HPDE6-E6E7 (cell line): ENCODE results near the gene RASA2.
"Not testable (repeated sequence)": the region's sequence is repeated elsewhere in the genome, so short reads cannot be mapped to it uniquely, and the experiment has no call there.

Experiments used
- DNase-seq: peaks from one replicate; pipeline ENCODE4 v3.0.0; 2011; ENCODE audit warnings: missing footprints; ENCODE audit errors: extremely low spot score

The RASA2 gene

DNA sequence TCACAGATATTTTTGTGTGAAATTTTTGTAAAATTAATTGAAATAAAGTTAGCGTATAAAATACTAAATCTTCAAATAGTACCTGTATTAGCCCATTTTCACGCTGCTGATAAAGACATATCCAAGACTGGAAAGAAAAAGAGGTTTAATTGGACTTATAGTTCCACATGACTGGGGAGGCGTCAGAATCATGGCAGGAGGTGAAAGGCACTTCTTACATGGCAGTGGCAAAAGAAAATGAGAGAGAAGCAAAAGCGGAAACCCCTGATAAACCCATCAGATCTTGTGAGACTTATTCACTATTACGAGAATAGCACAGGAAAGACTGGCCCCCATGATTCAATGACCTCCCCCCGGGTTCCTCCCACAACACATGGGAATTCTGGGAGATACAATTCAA, 49.2 kb downstream of the RASA2 start:
- DNase-seq, result not testable (repeated sequence)

DNA sequence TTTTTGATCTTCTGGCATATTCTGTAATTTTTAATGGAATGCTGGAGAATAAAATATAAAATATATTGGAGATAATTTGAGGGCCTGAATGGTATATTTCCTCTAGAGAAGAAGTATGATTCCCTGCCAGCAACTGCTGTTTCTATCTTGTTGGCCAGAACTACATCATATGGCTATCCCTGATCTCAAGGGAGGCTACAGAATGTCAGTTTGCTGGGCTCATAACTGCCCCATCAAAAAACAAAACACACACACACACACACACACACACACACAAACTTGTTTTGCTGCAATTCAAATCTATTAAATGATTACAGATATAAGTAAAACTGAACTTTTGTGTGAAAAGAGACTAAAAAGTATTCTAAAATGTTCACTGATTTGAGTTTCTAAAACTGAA, 51.0 kb downstream of the RASA2 start:
- no peak for DNase-seq

DNA sequence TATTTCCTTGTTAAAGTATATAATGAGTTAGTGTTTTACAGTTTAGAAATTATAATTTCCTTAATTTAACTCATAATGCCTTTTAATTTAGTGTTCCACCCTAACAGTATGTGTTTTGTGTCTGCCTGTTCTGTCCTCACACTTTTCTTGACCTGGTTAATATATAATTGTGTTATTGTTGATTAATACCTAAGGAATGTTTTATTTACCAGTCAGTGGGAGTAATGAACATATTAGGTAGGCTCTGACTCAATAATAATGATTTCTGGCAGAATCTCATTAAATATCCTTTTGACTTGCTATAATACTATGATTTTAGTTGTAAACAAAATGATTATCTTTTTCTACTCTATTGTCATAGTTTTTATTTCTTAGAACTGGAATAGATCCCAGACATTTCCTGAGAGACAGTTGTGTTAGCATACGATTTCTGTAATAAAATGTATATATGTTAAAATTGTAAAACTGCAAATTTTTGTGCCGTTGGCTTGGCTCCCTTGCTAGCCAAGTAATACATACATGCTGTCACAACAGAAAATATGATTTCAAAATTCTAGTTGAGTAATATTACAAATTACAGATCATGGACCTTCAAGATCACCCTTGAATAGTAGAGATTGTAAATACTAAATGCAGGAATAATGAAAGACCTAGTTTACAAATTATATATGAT, 51.9 kb downstream of the RASA2 start:
- no peak for DNase-seq

DNA sequence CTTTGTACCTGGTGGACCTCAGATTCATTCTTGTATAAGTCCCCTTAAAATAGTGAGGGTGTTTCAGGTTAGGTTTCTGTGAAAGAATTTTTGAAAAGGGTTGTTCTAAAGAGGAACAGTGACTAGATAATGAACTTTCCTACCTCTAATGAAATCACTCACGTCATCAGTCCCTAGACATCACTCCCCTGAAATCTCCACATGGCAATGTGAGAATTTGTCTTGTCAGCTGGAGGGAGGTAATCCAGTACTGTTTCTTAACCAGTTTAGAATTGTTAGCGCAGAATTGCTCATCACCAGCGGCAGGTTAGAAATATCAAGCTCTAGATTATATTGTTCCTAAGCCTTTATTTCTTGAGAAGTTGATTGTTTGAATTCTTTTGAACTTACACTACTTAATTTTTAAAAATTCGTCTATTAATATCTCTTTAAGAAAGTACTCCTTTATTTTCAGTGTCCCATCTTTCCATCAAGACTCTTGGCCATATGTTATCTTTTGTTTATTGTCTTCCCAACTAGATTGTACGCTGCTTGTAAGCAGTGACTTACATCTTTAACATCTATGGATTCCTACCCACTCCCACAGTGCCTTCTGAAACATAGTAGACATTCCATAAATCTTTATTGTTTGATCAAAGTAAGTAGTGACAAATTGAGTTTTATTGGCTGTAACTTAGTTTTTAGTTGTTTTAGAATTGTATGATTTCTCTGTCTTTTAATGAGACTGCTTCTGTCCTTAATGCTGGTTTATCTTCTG, 52.8 kb downstream of the RASA2 start:
- DNase-seq, result no peak

DNA sequence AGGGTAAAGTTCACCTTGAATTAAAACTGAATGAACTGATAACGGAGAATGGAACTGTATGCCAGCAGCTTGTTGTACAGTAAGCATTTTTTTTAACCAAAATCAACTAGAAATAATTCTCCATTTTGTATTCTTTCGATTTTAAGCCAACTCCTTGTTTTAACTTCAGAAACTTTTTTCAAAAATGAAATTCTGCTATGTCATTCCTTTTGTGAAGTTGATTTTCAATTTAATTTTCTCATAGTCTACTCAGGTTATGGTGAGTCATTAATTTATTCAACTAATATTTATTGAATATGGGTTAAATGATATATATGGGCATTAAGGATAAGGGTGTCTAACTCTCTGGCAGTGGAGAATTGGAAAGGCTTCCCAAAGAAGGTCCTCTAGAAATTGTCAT, 53.7 kb downstream of the RASA2 start:
- no peak for DNase-seq

DNA sequence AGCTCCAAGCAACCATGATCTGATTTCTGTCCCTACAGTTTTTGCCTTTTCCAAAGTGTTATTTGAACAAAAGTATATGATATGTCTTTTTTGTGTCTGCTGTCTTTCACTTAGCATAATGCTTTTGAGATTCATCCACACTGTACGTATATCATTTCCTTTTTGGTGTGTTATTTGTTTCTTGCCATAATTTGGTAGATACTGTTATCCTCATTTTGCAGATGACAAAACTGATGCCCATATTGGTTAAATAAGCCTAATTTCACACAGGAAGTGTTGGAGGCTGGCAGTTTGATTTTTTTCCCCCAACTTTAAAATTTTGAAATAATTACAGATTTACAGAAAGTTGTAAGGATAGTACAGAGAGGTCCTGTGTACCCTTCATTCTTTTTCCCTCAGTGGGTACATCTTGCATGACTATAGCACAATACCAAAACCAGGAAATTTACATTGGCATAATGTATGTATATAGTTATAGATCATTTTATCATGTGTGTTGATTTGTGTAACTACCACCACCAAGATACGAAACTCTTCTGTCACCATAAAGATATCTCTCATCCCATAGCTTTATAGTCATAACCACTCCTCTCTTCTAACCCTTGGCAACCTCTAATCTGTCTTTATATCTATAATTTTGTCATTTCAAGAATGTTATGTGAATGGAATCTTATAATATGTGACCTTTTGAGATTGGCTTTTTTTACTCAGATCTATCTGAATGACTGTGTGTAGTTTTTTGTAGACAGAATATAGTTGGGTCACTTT, 55.6 kb downstream of the RASA2 start:
- no peak for DNase-seq

DNA sequence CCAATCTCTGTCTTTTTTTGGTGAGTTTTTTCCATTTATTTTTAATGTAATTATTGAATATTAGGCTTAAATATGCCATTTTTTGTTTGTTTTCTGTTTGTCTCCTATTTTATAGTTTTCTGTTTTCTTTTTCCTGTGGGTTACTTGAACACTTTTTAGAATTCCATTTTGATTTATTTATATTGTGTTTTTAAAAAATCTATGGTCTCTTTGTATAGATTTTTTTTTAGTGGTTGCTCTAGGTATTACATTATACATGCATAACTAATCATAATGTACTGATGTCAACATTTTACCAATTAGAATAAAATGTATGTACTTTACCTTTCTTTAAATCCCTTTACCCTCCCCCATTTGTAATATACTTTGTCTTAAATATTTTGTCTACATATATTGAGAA, 56.2 kb downstream of the RASA2 start:
- no peak for DNase-seq

DNA sequence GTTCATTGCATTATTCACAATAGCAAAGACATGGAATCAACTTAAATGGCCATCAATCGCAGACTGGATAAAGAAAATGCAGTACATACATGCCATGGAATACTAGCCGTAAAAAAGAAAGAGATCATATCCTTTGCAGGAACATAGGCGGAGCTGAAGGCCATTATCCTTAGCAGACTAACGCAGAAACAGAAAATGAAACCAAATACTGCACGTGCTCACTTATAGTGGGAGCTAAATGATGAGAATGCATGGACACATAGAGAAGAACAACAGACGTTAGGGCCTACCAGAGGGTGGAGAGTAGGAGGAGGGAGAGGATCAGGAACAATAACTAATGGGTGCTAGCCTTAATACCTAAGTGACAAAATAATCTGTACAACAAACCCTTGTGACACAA, 57.9 kb downstream of the RASA2 start:
- no peak for DNase-seq

DNA sequence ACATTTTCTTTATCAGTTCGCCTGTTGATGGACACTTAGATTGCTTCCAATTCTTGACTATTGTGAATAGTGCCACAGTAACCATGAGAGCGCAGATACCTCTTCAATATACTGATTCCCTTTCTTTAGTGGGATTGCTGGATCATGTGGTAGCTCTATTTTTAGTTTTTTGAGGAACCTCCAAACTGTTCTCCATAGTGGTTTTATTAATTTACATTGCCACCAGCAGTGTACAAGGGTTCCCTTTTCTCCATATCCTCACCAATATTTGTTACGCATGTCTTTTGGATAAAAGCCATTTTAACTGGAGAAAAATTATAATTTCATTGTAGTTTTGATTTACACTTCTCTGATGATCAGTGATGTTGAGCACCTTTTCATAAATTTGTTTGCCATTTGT, 59.3 kb downstream of the RASA2 start:
- DNase-seq, result no peak

DNA sequence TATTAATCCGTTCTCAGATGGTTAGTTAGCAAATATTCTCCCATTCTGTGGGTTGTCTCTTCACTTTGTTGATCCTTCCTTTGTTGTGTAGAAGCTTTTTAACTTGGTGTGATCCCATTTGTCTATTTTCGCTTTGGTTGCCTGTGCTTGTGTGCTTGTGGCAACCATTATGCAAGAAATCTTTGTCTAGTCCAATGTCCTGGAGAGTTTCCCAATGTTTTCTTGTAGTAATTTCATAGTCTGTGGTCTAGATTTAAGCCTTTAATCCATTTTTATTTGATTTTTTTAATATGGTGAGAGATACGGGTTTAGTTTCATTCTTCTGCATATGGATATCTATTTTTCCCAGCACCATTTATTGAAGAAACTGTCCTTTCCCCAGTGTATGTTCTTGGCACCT, 59.8 kb downstream of the RASA2 start:
- DNase-seq, result no peak

DNA sequence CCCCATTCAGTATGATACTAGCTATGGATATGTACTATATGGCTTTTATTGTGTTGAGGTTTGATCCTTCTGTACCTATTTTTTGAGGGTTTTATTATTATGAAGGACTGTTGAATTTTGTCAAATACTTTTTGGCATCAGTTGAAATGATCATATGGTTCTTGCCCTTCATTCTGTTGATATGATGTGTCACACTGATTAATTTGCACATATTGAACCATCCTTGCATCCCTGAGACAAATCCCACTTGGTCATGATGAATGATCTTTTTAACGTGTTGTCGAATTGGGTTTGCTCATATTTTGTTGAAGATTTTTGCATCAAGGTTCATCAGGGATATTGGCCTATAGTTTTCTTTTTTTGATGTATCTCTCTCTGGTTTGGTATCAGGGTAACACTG, 61.0 kb downstream of the RASA2 start:
- DNase-seq, result no peak

DNA sequence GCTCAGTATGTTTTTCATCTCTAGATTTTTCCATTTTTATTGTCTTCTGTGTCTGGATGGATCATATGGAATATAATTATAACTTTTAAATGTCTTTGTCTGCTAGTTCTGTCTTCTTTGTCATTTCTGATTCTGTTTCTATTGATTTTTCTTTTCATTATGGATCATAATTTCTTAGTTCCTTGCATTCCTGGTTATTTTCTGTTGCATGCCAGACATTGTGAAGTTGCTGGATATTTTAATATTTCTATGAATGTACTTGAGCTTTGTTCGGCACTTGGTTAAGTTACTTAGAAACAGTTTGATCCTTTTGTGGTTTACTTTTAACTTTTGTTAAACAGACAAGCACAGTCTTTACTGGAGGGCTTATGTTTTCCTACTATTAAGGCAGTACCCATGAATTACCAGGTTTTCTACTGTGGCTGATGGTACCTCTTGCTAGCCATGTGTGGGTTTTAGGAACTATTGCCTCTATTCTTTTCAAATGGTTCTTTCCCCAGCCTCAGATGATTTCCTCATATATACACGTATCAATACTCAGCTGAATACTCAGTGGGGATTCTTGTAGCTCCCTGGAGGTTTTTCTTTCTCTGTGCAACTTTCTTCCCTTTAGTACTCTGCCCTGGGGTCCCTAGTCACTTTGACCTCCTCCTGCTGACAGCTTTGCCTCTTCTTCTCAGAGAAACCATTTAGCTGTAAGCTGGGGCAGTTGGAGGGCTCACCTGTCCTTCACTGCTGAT, 64.3 kb downstream of the RASA2 start:
- no peak for DNase-seq

DNA sequence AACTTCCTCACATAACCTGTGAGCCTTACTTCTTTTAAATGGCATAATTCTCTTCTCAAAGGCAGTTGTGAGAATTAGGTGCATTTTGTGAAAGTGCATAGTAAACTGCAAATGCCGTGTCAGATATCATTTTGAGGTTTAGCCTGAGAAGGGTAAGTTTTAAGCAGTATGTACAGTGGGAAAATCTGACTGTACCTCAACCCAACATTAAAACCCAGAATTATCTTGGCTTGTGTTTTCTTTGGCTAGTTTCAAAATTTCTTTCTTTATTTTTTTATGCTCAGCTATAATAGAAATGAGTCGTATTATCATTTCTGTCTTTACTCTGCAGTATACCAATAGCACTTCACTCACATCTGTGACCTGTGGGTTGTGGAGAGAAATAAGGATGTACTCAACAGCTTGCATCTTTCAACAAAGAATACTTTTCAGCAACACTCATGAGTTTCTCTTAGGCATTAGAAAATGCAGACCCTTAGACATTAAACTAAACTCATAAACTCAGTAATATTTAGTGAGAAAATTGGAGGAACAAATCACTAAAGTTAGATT, 65.7 kb downstream of the RASA2 start:
- no peak for DNase-seq

DNA sequence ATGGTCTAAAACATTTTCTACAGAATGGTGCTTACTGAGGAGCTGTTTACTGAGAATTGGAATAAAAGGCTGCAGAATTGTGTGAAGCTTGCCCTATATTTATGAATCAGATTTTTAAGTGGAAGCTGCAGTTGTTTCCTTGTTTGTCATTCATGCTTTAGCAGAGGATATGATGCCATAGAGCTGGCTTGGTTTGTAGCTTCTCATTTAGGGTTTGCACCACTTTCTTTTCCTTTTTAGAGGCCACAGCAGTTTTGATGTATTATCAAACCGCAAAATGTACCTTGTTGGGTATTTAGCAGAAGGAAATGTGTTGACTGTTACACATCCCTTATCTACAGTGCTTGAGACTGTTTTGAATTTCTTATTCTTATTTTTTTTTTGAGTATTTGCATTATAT, 66.2 kb downstream of the RASA2 start:
- no peak for DNase-seq

DNA sequence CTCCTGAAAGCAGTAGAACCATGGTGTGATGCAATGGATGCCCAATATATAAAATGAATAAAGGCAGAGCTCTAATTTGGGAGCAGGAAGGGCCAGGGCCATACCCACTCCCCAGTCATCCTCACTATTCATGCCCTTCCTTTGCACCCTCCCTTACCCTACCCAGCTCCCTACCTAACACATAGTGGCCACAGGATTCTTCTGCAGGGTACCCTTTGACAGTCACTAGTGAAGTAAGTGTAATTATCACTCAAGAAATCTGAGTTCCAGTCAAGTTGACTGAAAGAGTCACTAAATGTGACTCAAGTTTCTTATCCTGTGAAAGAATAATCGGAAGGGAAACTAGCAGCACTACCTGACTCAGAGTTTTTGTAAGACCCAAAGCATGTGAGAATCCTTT, 69.2 kb downstream of the RASA2 start:
- DNase-seq, result no peak

DNA sequence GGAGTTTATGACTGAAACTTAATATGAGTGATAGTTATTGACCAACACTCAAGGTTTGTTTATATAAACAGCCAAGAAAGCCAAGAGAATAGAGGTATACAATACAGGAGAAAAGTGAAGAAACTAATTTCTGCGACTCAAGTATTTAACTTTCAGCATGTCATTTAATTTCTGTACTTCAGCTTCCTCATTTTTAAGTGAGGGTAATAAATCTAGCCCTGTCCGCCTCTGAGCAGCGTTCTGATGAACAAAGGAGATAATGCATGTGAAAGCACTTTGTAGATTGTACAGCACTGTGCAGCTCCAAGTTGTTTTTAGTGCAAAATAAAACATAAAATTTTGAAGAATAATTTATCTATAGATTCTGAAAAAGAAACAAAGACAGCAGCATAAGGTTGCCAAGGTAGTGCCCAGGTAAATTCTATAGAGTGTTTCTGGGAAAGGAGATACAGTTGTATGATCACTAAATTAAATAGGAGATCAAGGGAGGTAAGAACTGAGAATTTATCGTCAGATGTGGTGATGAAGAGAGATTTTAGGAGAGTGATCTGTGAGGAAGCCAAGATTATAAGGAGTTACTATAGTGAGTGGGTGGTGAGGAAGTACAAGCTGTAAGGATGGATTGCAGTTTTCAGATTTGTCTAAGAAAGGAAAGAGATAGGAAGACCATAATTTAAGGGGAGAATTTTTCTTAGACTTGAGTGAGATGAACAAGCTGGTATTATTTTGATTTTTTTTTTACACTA, 71.3 kb downstream of the RASA2 start:
- no peak for DNase-seq

DNA sequence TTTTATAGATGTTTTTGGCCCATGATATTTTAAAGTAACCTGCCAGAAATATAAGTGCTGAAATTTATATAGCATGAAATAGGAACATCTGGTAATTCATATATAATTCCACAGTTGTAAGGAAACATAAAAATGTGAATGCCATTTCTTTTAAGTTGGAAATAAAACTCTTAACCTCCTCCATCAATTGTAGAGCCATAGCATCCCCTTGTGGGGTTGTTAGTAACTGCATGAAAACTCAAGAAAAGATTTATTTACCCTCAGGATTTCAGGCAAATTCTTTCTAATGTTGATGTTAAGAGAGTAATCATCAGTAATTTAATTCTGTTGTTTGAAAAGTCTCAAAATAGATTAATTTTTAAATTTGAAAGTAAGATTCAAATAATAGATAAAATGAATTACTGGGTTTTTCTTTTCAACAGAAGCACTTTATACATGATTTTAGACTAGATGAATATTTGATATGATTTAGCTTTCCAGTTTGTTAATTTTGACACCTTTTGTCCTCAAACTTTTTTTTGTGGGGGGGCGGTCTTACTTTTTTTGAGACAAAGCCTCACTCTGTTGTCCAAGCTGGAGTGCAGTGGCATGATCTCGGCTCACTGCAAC, 74.7 kb downstream of the RASA2 start:
- DNase-seq, result no peak

DNA sequence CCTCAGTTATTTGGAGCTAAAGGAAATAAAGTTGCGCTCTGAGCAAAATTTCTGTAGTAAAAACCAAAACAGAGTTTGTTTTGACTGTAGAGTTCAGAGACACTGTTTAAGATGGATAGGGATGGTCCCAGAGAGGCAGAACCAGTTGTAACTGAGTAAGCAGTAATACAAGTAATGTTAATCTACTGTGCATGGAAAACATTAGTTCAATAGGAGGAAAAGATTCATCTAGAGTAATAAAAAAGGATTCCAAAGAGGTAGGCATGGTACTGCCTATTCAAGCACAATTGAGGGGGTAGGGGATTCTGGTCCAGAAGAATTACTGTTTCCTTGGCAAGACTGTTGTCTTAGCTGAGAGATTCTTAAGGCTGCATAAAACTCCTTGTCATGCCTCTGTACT, 77.4 kb downstream of the RASA2 start:
- DNase-seq, result no peak

DNA sequence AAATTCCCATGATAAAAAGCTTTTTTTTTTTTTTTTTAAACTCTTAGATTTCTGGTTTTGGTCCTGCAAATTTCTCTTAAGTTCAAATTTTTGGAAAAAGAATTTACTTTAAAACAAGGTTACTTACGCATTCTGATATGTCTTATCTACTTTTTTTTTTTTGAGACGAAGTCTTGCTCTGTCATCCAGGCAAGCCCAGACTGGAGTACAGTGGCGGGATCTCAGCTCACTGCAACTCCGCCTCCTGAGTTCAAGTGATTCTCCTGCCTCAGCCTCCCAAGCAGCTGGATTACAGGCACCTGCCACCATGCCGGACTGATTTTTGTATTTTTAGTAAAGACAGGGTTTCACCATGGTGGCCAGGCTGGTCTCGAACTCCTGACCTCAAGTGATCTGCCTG, 83.2 kb downstream of the RASA2 start:
- no peak for DNase-seq

DNA sequence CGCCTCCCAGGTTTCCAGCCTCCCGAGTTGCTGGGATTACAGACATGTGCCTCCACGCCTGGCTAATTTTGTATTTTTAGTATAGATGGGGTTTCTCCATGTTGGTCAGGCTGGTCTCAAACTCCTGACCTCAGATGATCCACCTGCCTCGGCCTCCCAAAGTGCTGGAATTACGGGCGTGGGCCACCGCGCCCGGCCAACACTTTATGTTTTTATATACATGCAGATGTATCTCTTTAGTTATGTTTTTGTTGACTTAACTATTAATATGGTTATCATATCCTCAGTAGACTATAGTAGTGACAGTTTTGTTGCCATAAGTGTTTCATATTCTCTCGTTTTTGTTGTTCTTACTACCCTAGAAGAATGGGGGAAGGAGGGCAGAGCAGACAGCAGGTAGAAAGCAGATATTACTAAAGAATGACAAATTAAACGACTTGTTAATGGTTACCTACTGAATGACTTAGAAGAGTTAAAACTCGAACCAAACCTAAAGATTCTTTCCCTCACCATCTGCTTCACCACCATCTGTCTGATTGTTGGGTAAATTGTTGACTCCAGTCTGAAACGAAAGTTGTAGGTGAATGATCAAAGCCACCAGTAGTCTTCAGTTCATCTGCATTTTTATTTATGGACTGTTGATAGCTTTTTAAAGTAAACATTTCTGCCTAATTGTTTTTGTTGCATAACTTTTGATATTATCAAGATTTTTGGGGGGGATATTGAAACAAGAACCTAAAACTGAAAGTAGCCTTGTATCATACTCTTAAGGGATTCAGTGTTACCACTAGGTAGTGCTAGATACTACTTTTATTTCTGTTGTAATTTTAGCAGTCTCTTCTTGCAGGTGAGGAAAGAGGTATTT, 89.3 kb downstream of the RASA2 start:
- peak; percentile 4 for DNase-seq
